Activated naive CD4-positive, alpha-beta T cell treated with Interleukin-2 at 50 U/mL for 16 hours (primary cell): ENCODE data around the gene PTCH2.
A peak's percentile ranks its signal among the peaks of the same experiment; 100 is the strongest.
"Not testable (repeated sequence)": the region's sequence is repeated elsewhere in the genome, so short reads cannot be mapped to it uniquely, and the experiment has no call there.

ENCODE experiments used
- DNase-seq: peaks from one replicate; pipeline ENCODE4 v3.0.0-alpha.2; 2020

PTCH2 gene

DNA sequence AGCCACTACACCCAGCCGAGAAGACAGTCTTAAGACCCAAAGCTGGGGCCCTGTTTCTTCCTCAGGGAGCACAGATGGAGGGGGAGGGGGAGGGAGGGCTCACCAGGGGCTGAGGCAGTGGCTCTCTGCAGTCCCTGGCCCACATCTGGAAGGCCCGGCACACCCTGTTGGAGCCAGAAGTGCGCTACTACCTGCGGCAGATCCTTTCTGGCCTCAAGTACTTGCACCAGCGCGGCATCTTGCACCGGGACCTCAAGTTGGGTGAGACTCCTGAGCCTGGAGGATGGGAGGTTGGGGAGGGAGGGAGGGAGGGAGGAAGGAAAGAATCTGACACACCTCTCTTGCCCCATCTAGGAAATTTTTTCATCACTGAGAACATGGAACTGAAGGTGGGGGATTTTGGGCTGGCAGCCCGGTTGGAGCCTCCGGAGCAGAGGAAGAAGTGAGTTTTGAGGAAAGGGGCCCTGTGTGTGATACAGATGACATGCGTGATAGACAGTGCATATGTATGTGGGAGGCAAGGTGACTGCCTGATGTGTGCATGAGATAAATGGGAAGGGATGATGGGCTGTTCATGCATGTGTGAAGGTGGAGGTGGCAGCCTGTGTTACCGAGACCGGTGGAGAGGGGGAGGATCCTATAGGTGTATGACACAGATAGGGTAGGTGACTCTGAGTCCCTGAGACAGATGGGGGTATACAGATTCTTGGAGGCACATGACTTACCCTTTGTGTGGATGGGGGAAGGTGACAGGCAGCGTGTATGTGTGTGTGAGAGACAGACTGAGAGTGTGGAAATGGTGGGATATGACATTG lies 41.4 kb downstream of the PTCH2 start:
- DNase-seq = peak; percentile 63

DNA sequence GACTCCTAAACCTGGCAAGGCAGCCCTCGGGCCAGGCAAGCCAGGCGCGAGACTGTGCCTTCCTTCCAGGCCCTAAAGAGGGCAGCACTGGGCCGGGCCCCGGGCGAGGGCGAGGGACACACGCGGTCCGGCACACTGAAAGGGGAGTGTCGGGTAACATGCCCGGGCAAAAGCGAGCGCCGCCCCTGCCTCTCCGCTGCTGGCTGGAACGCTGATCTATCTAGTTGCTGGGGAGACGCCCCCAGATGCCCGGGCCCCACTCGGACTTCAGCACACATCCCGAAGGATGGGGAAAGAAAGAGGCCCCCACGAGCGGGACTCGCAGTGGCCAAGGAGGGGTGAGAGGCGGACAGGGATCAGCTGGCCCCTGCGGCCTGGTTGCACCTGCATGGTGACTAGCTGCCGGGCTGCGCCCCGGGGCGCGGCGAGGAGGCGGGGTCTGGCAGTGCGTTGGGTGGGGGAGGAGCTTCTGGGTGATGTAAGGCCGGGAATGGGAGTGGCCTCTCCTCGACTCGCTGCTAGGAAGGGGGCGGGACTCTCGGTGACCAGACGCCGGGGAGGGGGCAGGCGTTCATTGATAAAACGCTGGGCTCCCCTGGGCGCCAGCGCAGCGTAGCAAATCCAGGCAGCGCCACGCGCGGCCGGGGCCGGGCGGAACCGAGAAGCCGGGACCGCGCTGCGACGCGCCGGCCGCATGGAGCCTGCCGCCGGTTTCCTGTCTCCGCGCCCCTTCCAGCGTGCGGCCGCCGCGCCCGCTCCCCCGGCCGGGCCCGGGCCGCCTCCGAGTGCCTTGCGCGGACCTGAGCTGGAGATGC lies 43.1 kb downstream of the PTCH2 start, which contains the start of gene PLK3:
Gene PLK3 (plus strand): TSS at position 608 of the 815 bp plus-strand sequence. CDS start 87 bp downstream, at position 695.
- DNase-seq = peak; percentile 98

- no peak for DNase-seq
Observed at GRCh38 chr1:44798481-44799365, 44.3 kb downstream of the PTCH2 start.

GRCh38 chr1:44797886-44798285 lies 45.2 kb downstream of the PTCH2 start:
- not testable (repeated sequence) for DNase-seq

DNA sequence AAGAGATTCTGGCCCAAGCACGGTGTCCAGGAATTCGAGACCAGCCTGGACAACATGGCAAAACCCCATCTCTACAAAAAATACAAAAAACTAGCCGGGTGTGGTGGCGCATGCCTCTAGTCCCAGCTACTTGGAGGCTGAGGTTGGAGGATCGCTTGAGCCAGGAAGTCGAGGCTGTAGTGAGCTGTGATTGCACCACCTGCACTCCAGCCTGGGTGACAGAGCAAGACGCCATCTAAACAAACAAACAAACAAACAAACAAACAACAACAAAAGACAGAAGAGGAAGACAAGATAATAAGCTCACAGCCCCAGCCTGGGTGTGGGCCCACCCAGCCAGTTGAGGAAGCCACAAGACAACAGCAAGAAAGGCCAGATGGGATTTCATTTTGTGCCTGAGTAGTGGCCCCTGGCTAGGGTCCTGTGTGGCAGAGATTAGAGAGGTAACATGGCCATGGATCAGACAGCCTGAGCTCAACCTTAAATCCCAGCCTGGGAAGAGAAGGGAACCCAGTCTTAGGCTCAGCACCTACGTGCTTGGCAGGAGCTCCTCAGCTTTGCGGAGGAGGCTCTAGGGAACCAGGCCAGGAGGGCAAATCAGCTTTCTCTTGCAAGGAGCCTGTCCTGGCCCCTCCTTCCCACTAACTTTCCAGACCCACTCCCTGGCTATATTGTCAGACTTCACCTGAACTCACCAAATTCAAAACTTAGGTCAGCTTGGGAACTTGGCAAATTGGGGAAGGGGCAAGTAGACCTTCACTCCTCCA lies 50.1 kb downstream of the PTCH2 start:
- DNase-seq = no peak

GRCh38 chr1:44790968-44791801 lies 51.9 kb downstream of the PTCH2 start:
- no peak for DNase-seq

DNA sequence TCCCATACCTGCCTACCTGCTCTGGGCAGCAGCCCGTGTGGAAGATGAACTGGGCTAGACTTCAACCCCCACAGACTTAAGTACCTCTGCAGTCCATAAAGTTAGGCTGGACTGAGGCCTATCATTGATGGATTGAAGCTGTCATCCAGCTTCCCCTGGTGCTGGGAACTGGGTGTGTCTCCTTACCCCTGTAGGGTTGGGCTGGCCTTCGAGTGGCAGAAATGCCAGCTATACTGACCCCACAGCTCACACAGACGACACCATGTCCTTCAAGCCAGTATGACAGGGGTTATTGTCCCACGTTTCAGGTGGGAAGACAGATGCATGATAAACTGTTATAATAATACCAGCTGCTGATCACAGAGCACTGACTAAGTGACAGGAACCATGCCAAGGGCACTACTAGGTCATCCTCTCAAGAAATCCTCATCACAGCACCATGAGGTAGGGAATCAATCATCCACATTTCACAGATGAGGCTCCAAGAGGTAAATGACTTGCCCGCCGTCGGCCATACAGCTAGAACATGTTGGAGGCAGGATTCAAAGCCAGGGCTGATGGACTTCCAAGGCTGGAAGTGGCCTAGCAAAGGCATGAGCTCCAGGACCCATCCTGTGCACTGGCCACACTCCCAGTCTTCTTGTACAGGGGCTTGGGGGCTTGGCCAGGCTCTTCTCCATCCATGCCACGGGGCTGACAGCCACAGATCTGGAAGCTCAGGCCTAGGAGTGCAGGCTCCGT lies 54.8 kb downstream of the PTCH2 start, which contains the start of gene BEST4:
Gene BEST4 (minus strand): TSS at position 51 of the 741 bp plus-strand sequence. CDS start 465 bp downstream, outside the sequence.
- DNase-seq = no peak

DNA sequence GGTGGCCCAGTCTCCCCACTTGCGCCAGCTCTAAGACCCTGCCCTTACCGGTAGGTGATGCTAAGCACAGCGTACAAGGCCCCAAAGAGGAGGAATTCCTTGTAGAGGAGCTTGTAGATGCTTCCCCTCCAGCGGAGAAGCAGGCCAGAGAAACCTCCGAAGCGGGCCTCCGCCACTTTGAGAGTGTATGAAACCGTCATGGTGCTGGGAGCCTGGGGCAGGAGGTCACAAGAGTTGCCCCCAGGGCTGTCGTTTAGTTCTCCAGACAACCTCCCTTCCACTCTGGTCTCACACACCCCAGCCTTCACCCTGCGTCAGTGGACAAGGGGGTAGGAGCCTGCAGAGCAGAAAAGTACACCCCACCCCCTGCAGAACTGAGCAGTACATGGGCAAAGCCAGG lies 55.5 kb downstream of the PTCH2 start:
- no peak for DNase-seq

DNA sequence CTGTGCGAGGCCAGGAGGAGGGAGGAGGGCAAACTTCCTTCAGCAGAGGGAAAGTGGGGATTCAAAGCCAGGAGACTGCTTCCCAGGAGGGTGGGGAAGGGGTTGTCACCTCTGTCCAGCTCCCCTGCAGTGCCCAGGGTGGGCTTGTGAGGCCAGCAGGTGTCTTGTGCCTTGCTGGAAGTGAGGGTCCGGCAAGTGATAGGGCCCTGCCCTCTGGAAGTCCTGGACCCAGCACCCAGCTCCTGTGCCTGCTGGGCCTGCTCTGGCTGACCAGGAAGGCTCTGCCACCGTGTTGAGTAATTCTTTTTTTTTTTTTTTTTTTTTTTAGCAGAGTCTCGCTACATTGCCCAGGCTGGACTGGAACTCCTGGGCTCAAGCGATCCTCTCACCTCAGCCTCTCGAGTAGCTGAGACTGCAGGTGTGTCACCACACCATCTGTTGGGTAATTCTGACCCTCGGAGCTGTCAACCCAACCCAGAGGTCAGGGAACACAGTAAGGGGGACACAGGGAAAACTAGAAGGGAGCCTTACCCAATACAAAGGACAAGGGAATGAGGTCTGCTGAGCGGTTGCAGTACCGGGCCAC lies 56.1 kb downstream of the PTCH2 start:
- no peak for DNase-seq

GRCh38 chr1:44786138-44786840 lies 56.8 kb downstream of the PTCH2 start:
- peak; percentile 79 for DNase-seq

GRCh38 chr1:44785501-44786137 lies 57.4 kb downstream of the PTCH2 start:
- no peak for DNase-seq

DNA sequence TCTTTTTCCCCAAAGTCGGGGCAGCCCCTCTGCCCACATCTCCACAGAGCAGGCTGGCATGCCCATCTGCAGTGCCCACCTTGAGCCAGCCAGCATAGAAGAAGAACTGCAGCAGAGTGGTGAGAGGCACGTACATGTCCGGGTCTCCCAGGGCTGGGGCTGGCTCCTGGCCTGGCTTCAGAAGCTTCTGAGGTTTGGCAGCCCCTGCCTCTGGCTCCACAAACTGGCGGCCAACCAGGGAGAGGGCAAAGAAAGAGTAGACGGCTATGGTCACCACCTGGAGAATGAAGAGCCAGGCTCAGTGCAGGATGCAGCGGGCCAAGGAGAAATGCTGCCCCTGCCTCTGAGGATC lies 58.0 kb downstream of the PTCH2 start:
- DNase-seq = no peak

DNA sequence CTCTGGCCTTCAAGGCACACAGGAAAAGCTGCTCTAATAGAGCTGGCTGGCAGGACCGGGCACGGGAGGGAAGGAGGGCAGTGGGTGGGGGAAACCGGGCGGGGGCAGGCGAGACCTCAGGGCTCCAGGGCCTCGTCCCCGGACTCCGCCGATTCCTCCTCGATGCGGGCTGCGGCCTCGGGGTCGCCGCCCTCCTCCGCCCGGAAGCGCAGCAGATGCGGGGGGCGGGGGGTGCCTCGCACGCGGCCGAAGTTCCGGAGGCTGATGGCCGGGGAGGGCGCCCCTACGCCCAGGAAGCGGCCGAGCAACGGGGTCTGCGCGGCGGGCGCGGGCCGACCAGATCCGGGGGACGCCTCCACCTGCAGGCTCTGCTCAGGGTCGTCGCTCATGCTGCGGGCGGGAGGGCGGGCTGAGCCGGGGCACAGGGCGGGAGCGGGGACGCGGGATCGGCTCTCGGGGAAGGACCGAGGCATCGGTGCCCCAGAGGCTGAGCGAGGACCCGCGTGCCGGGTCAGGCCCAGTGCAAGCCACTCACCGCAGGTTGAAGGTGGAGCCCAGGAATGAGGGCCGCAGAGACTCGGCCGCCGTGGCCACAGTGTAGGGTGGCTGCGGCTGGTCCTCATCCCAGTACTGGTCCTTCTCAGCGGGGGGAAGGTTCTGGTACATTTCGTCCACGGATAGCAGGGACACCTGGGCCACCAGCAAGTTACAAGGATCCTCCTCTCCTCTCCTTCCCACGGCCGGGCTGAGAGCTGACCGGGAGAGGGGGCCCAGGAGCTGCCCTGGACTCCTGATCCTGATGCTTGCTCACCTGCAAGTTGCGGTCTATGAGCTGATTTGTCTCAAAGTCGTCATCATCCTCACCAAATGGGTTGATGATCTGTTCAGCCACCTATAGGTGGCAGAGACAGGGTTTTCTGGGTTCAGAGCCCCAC lies 58.7 kb downstream of the PTCH2 start:
- peak; percentile 34 for DNase-seq

GRCh38 chr1:44783697-44784093 lies 59.4 kb downstream of the PTCH2 start:
- no peak for DNase-seq

DNA sequence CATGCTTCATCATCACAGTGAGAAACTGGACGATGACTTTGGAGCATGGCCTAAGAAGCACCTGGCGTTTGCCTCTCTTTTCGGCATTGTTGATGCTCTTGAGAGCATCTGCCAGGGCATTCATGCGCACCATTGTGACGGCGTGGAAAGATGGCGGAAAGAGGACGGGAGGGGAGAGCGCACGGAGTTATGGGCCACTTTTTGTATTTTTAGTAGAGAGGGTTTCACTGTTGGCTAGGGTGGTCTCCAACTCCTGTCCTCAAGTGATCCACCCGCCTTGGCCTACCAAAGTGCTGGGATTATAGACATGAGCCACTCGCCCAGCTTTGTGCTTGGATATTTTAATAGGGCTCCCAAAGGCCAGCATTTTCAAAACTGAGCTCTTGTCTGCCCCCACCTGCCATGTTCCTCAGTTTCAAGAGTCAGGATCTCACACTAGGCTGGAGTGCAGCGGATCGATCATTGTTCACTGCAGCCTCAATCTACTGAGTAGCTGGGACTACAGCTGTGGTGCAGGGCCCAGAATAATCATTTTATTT lies 62.4 kb downstream of the PTCH2 start:
- no peak for DNase-seq

GRCh38 chr1:44778705-44779576 lies 64.1 kb downstream of the PTCH2 start:
- DNase-seq = no peak
